Pancreas (tissue), 10 donors: ENCODE results near the gene SPDYE11. TPM values are rescaled to one million over a fixed set of nuclear protein-coding genes. Genes with fewer than 3 reads are reported as not detected.
"Not testable (repeated sequence)": the region's sequence is repeated elsewhere in the genome, so short reads cannot be mapped to it uniquely, and the experiment has no call there.

Experiments used
- ATAC-seq, 4 donors: fragments of 200-7000 bp; cut with Tn5 transposase; one replicate each; pipeline versions ENCODE4 v1.8.0 to v1.9.1; 2020; ENCODE audit warnings: mild to moderate bottlenecking in 4 of 4, moderate library complexity in 4 of 4
- DNase-seq, 6 donors: peaks; one replicate each; pipeline ENCODE4 v3.0.0-alpha.2; 2020
- FAIRE-seq: peaks from 2 replicates; lab custom pipeline; 2012; peaks lifted over from hg19 to GRCh38; lab: Jason Lieb, UNC
- H3K27ac ChIP-seq, 4 donors: fragments of 200-600 bp; sonication (generic); 1 replicate in 3 of 4; 2 replicates in 1 of 4; pipeline versions ENCODE4 v1.5.0 to v1.8.0; 2020
- H3K27me3 ChIP-seq, 4 donors: fragments of 200-600 bp; one replicate each; pipeline ENCODE4 v1.8.0; 2021
- H3K36me3 ChIP-seq, 3 donors: fragments of 200-600 bp; sonication (generic) in 1 of 3; one replicate each; pipeline versions ENCODE4 v1.5.0 to v1.8.0; 2020 to 2021
- H3K4me1 ChIP-seq, 3 donors: fragments of 200-600 bp; one replicate each; pipeline ENCODE4 v1.8.0; 2021
- H3K4me3 ChIP-seq, 4 donors: fragments of 200-600 bp; sonication (generic) in 2 of 4; one replicate each; pipeline versions ENCODE4 v1.5.0 to v1.8.0; 2020 to 2021
- H3K9me3 ChIP-seq, 4 donors: fragments of 200-600 bp; one replicate each; pipeline ENCODE4 v1.8.0; 2021
- WGBS, 2 donors: extraction: QIAGEN DNeasy Blood & Tissue Kit; methylation state at CpG; one replicate each; pipeline ENCODE4 v1.1.7; 2013; 5-methylcytosine and 5-hydroxymethylcytosine counted together
- intact Hi-C, 3 donors: fragments of 100-400 bp; cut with DNase I; formaldehyde crosslinking; loops; one replicate each; pipeline versions ENCODE4 v1.11.1 to v1.14.2; 2022
- polyA plus RNA-seq, 2 donors: library from polyadenylated mRNA; stranded (reverse); fragments of 200-250 nt; gene quantifications; one replicate each; pipeline ENCODE4 v1.2.3, GENCODE V29; 2013
- total RNA-seq, 6 donors: library from RNA; stranded (reverse); fragmentation: NEBNext Ultra II Directional in 4 of 6; extraction: Animal tissue kit (Norgen Biotek cat#: 25700) in 4 of 6; gene quantifications; one replicate each; pipeline versions ENCODE4 v1.2.1 to v1.2.4, GENCODE V29; 2021 to 2023
- donor health status: healthy with polysubstance abuse.
- donor health status: DM: no; HTN: no; CAD: no; lungs with moderate emphysema.
- donor health status: DM: no; HTN: no; CAD: no.
- donor health status: control.
- donor health status: control.
- donor health status: Bipolar disorder and iron deficiency.
- donor health status: DM: yes; HTN: yes; CAD: no.
- donor health status: DM: no; HTN: no; CAD: no.
- donor health status: DM: no; HTN: no; CAD: no.
- donor health status: DM: yes; HTN: yes; CAD: no.

Gene SPDYE11, protein sequence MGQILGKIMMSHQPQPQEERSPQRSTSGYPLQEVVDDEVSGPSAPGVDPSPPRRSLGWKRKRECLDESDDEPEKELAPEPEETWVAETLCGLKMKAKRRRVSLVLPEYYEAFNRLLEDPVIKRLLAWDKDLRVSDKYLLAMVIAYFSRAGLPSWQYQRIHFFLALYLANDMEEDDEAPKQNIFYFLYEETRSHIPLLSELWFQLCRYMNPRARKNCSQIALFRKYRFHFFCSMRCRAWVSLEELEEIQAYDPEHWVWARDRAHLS
- total RNA-seq (not detected), polyA plus RNA-seq (not detected)

DNA sequence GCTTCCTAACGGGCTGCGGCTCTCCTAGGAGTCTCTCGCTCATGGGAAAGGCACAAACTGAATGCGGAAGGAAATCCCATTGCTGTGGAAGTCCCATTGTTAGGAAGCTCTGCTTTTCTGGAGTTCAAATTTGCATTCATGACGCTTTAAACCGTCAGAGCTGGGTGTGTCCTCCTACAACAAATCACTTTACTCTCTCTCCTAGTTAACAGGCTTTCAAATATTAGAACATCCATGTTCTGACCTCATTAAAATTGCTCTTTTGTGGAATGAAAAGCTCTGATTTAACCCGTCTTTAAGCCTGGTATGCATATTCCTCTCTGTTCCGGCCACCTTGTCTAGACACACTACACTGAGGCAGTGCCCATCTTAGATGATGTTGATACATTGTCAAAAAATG, at the start of gene SPDYE11:
Gene SPDYE11, minus strand, starts transcription at position 101 of the 400 bp plus-strand sequence. CDS start 1,800 bp downstream, outside the sequence.
- H3K9me3 ChIP-seq, H3K27ac ChIP-seq, DNase-seq, H3K36me3 ChIP-seq, H3K4me1 ChIP-seq, H3K4me3 ChIP-seq, ATAC-seq, FAIRE-seq, H3K27me3 ChIP-seq, intact Hi-C loops: not testable (repeated sequence)
- no CpG with 5 or more reads among the region's 8 CpGs for WGBS, 2 donors

DNA sequence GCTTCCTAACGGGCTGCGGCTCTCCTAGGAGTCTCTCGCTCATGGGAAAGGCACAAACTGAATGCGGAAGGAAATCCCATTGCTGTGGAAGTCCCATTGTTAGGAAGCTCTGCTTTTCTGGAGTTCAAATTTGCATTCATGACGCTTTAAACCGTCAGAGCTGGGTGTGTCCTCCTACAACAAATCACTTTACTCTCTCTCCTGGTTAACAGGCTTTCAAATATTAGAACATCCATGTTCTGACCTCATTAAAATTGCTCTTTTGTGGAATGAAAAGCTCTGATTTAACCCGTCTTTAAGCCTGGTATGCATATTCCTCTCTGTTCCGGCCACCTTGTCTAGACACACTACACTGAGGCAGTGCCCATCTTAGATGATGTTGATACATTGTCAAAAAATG, 28.2 kb upstream of the SPDYE11 start, which contains the start of gene SPDYE9:
Gene SPDYE9, minus strand, starts transcription at position 101 of the 400 bp plus-strand sequence. CDS start 1,800 bp downstream, outside the sequence.
- DNase-seq, H3K4me3 ChIP-seq, H3K27me3 ChIP-seq, H3K9me3 ChIP-seq, ATAC-seq, intact Hi-C loops, FAIRE-seq, H3K4me1 ChIP-seq, H3K36me3 ChIP-seq, H3K27ac ChIP-seq: not testable (repeated sequence)
- WGBS, 2 donors = no CpG with 5 or more reads among the region's 8 CpGs

DNA sequence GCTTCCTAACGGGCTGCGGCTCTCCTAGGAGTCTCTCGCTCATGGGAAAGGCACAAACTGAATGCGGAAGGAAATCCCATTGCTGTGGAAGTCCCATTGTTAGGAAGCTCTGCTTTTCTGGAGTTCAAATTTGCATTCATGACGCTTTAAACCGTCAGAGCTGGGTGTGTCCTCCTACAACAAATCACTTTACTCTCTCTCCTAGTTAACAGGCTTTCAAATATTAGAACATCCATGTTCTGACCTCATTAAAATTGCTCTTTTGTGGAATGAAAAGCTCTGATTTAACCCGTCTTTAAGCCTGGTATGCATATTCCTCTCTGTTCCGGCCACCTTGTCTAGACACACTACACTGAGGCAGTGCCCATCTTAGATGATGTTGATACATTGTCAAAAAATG, 28.0 kb downstream of the SPDYE11 start, which contains the start of gene SPDYE8:
Gene SPDYE8, minus strand, starts transcription at position 101 of the 400 bp plus-strand sequence. CDS start 1,800 bp downstream, outside the sequence.
- H3K27me3 ChIP-seq, FAIRE-seq, H3K9me3 ChIP-seq, H3K27ac ChIP-seq, H3K4me1 ChIP-seq, H3K4me3 ChIP-seq, ATAC-seq, DNase-seq, H3K36me3 ChIP-seq, intact Hi-C loops: not testable (repeated sequence)
- WGBS, 2 donors = no CpG with 5 or more reads among the region's 8 CpGs

DNA sequence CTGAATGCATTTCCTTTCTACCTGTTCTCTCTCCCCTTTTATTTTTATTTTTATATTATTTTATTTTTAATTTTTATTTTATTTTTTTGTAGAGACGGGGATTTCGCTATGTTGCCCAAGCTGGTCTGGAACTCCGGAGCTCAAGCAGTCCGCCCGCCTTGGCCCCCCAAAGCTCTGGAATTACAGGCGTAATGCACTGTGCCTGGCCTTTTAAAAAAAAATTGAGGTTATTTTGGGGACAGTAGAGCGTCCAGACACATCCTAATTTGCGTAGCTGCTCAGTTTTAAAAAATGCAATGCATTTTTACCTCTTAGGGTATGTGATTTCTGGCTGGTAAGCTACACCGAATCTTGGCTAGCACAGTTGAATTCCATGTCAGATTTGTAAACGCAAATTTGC, 51.2 kb downstream of the SPDYE11 start:
- H3K36me3 ChIP-seq, H3K27ac ChIP-seq, H3K9me3 ChIP-seq, intact Hi-C loops, FAIRE-seq, ATAC-seq, H3K27me3 ChIP-seq, H3K4me1 ChIP-seq: not testable (repeated sequence)
- peak overlapping the region in 1 of 4 donors; percentile 60 for H3K4me3 ChIP-seq
- 15 to 18% methylated on average over 10 of the region's 10 CpGs for WGBS, 2 donors
- peak in 1 of 6 donors; percentile 1 for DNase-seq

DNA sequence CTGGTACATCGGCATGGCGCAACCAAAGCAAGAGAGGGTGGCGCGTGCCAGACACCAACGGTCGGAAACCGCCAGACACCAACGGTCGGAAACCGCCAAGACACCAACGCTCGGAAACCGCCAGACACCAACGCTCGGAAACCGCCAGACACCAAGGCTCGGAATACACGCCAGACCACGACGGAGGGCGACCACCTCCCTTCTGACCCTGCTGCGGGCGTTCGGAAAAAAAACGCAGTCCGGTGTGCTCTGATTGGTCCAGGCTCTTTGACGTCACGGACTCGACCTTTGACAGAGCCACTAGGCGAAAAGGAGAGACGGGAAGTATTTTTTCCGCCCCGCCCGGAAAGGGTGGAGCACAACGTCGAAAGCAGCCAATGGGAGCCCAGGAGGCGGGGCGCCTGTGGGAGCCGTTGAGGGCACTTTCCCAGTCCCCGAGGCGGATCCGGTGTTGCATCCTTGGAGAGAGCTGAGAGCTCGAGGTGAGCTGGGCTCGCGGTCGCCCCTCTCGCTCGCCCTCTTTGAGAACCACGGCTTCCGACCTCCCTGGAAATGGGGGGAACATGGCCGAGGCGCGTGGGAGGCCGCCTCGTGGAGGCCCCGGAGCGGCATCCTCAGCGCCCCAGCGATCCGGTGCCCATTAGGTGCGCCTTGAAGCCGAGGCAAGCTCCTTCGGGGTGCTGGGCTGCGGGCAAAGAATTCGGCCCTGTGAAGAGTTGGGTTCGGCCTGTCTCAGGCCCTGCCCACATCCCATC, 51.8 kb downstream of the SPDYE11 start:
- H3K4me3 ChIP-seq = peak overlapping the region; percentile 31 to 60 (median 41)
- peak; percentile 76 to 89 (median 82) for DNase-seq
- H3K4me1 ChIP-seq, H3K9me3 ChIP-seq, H3K36me3 ChIP-seq, intact Hi-C loops, H3K27me3 ChIP-seq: not testable (repeated sequence)
- 0% methylated on average over 43 to 49 of the region's 66 CpGs for WGBS, 2 donors
- peak; percentile 84 for FAIRE-seq
- peak overlapping the region; percentile 71 to 86 (median 76) for H3K27ac ChIP-seq
- ATAC-seq = peak; percentile 91 to 98 (median 94)

DNA sequence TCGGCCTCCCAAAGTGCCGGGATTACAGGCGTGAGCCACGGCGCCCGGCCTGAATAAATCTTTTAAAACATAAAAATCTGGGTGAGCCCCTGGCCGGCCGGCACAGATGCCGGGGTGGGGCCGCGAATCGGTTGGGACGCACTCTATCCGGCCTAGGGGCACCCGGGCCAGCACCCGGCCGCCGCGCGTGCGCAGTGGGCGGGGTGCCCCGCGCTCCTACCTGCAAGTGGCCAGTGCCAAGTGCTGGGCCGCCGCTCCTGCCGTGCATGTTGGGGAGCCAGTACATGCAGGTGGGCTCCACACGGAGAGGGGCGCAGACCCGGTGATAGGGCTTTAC, 52.4 kb downstream of the SPDYE11 start:
- H3K9me3 ChIP-seq, intact Hi-C loops, FAIRE-seq, H3K36me3 ChIP-seq, H3K4me1 ChIP-seq, H3K27me3 ChIP-seq: not testable (repeated sequence)
- 0 to 1% methylated on average over 14 to 18 of the region's 30 CpGs for WGBS, 2 donors
- H3K4me3 ChIP-seq = peak overlapping the region; percentile 31 to 60 (median 41)
- DNase-seq = peak; percentile 58 to 92 (median 80)
- peak overlapping the region; percentile 71 to 86 (median 76) for H3K27ac ChIP-seq
- peak; percentile 94 to 98 (median 96) for ATAC-seq

DNA sequence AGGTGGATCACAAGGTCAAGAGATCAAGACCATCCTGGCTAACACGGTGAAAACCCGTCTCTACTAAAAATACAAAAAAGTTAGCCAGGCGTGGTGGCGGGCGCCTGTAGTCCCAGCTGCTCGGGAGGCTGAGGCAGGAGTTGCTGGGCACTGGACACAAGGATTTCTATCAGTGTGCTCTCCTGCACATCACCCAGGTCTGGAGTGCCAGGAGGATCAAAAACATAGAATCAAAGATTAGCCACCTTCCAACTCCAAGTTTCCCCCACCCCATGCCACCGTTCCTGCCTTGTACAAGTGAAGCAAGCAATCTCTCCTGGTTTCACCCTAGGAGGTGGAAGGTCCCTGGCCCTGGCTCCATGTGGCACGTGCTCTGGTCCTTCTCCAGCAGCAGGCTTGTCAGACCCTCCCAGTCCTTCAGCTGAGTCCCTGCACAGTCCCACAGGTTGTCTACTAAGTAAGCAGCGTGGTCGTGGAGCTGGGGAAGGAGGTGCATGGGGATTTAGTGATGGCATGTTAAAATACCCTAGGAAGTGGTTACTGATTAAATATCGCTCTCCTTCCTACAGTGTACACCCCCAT, 59.7 kb downstream of the SPDYE11 start:
- H3K36me3 ChIP-seq, H3K27ac ChIP-seq, ATAC-seq, H3K9me3 ChIP-seq, FAIRE-seq, intact Hi-C loops, H3K4me1 ChIP-seq, H3K27me3 ChIP-seq, DNase-seq, H3K4me3 ChIP-seq: not testable (repeated sequence)
- no CpG with 5 or more reads among the region's 11 CpGs for WGBS, 2 donors

Other genes with a start within 250 kb of the SPDYE11 start
- 1 to 10 TPM in 5 of 6 donors, under 1 TPM in 1; 0.92 to 5.7 (median 1.8) TPM for gene TYW1B, start 229.7 kb downstream of the SPDYE11 start, total RNA-seq
- gene TYW1B, start 229.7 kb downstream of the SPDYE11 start, polyA plus RNA-seq = 1 to 10 TPM; 1.3 to 2.1 TPM
- gene POM121, start 132.8 kb downstream of the SPDYE11 start, total RNA-seq = 10 to 100 TPM; 11.9 to 19.0 (median 17.1) TPM
- 10 to 100 TPM; 14.8 to 16.0 TPM for gene POM121, start 132.8 kb downstream of the SPDYE11 start, polyA plus RNA-seq
- gene TRIM74, start 88.4 kb downstream of the SPDYE11 start, total RNA-seq = 1 to 10 TPM in 3 of 6 donors, under 1 TPM in 3; 0.15 to 1.4 (median 0.99) TPM
- gene TRIM74, start 88.4 kb downstream of the SPDYE11 start, polyA plus RNA-seq = 1 to 10 TPM; 1.7 to 1.9 TPM
- gene SPDYE8, start 28.1 kb downstream of the SPDYE11 start, total RNA-seq = not detected
- gene SPDYE8, start 28.1 kb downstream of the SPDYE11 start, polyA plus RNA-seq = not detected
- gene SPDYE9, start 28.1 kb upstream of the SPDYE11 start, total RNA-seq = not detected
- gene SPDYE9, start 28.1 kb upstream of the SPDYE11 start, polyA plus RNA-seq = not detected